T-helper 1 cell (primary cell): ENCODE data around the gene DMRTB1.

ENCODE experiments used
- DNase-seq, 5 donors: peaks; one replicate each; pipeline ENCODE4 v3.0.0-alpha.2; 2012 to 2020

The DMRTB1 gene

DNA sequence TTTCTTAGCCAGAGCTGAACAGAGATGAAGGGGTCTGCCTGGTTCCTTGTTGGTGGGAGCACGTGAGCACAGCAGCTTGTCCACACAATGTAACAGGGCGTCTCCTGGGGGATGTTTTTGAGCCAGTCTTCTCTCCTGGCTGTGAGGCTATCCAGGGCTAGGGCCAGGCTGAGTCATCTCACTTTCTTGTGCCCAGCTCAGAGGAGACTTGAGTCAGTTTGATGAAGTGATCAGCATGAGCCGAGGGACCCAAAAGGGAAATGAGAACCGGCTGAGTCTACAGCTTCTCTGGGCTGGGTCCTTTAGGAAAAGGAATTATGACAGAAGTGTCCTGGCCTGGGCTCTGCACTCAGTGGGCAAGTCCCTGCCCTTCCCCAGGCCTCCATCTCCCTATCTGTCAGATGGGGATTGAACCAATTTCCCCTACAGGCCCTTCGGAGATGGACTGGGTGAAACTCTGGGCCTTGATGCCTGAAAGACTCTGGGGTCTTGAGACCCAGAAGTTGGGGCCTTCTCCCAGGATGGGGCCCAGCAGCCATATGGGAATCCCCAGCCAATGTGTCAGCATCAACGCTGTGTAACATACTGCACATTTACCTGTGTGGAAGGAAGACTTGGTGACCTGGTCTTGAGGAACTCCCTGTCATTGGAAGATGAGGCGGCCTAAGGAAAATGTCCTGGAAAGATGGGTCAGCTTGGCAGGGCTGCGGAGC is 36.6 kb downstream of the DMRTB1 start:
- DNase-seq: no peak

DNA sequence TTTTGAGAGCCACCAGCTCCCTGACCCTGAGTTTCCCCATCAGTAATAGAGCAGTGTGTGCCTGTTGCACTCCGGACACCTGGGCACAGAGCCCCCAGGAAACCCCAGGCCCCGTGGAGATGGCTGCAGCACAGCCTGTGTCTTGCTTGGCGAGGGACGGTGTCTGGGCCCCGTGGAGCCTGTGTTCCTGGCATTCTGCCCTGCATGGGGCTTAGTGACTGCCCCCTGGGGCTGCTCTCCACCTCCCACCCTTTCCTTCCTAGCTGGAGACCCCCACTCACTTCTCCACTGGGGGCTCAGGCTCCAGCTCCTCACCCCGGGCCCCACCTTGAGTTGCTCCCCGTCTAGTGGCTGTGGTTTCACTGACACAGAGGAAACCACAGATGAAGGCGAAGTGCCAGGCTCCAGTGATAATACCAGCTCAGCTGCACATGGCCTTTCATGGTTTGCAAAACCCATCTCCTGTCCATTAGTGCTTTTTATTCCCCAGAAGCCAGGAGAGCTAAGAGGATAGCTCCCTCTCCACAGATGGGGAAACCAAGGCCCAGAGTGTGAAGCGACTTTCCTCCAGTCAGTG is 39.4 kb downstream of the DMRTB1 start:
- no peak for DNase-seq

DNA sequence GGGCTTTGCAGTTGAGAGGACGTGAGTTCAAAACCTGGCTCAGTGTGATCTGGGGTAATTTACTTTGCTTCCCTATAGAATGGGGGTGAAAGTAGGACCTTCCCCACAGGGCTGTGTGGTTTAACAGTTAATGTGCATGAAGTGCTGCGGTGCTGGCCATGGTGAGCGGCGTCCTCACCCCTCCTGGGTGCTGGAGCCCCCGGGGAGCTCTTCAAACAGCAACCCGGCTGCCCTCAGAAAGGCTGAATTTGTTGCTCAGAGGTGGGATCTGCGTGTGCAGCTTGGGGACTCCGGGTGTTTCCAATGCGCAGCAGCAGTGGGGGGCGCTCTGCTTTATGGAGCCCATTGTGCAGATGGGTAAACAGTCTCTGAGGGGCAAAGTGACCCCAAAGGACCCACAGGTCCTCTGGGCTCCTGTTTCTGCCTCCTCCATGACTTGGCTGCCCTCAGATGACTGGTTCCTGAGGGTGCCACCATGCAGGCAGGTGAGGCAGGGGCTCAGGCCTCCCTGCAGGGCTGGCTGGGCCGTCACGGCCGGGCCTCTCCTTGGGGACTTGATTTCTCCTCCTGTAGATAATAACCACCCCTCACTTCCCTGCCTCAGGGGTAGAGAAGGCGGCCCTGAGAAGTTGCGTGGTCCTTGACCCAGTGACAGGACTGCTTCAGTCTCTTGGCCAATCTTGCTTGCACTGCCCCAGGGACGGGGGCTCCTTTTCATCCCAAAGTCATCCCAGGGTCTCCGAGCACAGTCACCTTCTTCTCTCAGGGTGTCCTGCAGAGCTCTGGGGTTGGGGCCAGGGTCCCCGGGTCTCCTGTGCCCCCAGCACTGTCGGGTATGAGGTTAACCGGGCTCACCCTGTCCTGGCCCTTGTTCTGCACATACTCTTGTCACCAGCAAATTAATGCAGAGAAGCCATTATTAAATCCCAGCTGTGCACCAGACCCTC is 40.3 kb downstream of the DMRTB1 start:
- DNase-seq: no peak

DNA sequence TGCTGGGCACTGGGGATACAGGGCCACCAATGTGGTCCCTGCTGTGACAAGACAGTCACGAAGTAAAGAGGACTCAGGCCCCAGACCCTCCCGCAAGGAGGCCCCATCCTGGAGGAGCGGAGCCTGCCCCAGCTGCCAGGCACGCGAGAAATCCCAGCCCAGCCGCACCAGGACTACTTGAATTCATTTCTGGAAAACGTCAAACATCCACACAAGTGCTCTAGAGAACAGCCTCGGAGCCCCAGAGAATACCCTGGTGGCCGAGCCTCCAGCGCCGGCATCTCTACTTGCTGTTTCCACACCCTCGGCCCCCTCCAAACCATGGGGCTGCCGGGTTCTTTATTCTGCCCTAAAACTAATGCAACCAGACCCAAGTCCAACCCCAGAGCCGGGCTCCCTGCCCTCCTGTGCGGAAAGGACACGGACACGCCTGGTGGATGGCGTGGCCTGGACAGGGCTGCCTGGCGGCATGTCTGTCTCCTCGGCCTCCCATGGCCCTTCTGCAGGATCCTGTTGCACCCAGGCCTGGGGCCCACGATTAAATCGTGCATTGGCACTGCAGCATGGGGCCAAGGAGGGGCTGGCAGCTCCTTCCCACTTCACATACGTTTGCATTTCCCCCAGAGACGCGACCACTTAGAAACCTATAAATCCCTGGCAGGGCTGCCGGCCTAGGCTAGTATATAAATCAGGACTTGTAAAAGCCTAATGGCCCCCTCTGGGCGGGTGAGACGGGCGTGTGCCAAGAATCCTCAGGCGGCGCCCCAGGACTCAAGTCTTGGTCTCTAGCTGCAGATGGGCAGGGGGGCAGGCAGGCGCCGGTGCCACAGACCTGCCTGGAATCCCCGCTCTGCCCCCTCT is 41.2 kb downstream of the DMRTB1 start:
- no peak for DNase-seq

DNA sequence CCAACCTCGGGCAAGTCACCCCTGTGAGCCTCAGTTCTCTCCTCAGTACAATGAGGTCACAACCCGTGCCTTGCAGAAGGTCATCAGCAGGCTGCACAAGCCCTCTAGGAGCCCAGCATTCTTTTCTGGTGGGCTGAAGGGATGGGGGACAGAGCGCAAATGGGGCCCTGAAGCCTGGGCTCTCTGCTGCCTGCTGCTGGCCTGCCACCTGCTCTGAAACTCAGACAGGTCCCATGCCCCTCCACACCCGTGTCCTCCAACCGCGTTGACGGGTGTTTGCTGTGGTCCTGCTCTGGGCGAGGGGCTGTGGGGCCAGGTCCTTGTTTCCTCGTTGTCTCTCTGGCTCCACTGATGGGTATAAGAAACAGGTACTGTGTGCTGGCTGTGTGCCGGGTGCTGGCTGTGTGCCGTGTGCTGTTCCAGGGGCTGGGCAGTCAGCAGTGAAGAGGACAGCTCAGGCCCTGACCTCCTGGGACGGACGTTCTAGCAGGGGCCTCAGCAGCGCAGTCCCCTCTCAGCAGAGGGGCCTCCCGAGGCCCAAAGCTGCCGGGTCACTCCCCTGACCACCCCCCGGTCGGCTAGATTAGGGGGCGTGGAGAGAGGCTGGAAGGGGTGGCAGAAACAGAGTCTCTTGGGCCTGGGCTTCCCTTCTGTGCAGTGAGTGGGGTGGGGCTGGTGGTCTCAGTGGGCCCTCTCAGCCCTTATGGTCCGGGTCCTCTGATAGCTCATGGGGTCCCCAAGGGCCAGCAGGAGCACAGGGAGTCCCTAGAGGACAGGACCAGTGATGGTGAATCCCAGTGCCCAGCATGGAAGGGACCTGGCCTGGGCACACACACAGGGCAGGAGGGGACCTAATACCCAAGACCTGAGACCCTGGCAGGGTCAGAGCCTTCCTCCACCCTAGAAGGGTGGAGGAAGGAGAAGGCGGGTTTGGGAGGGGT is 42.1 kb downstream of the DMRTB1 start:
- no peak for DNase-seq

DNA sequence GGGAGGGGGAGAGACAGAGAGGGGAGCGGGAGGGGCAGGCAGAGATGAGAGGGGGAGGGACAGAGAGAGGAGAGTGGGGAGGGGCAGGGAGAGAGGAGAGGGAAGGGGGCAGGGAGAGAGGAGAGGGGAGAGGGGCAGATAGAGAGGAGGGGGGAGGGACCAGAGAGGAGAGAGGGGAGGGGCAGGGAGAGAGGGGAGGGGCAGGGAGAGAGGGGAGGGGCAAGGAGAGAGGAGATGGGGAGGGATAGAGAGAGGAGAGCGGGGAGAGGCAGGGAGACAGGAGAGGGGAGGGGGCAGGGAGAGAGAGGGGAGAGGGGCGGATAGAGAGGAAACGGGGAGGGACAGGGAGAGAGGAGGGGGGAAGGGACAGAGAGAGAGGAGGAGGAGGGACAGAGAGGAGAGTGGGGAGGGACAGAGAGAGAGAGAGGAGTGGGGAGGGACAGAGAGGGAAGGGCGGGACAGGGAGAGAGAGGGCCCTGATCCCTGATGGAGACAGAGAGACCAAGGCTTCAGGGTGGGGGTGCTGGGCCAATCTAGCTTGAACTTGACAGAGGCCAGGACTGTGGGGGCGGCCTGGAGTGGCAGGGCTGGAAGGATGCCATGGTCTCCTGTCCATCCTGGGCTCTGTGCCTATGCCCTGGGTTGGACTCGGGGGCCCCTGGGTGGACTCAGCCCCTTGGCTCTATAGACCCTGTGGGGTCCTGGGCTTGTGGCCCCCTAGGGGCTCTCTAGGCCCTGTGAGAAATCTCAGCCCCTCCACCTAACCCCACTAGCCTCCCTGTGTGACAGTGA is 43.6 kb downstream of the DMRTB1 start:
- no peak for DNase-seq

DNA sequence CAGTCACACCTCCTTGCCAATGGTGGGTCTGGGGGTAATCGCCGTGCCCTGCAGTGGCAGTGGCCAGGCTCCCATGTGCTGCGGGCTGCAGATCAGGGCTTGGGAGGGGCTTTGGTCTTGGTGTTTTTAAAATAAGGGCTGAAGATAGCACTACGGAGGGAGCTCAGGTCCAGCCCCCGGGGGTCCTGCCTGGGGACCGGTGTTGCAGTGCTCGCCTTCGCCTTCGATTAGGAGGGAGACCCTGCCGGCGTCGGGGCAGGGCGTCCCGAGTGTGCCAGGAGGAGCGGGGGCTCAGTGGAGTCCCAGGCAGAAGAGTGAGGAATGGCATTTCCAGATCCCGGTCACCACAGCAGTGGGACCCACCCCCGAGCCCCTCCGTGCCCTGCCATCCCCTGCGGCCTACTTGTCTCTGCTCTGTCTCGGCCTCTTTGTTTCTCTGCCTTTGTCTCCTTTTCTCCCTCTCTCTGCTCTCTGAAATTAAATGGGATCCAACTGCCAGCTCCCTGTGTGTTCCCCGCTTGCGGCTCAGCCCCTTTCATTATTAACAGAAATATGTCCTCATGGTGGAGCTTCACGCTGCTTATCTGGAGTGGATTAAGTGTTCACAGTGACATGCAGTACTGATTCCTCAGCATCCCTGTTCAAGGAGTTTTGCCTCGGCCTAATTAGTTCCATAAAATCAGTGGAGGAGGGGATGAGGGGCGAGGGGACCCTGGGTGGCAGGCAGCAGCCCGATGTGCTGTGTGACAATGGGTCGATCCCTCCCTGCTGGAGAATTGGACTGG is 44.4 kb downstream of the DMRTB1 start:
- DNase-seq: no peak

DNA sequence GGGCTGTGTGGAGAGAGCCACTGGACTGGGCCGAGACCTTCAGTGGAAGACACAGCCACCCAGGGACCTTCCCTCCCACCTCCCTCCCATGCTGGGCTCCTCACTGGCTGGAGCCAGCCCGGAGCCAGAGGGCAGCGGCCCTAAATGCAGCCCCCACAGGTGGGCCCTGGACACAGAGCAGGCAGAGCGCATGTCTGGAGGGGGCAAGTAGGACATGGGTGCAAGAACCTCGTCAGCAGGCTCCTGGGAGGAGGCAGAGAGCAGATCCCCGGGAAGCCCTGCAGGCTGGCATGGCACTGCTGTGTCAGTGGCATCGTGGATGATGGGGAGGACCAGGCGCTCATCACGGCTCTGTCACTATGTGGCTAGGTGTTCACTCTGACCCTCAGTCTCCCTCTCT is 45.7 kb downstream of the DMRTB1 start:
- no peak for DNase-seq

DNA sequence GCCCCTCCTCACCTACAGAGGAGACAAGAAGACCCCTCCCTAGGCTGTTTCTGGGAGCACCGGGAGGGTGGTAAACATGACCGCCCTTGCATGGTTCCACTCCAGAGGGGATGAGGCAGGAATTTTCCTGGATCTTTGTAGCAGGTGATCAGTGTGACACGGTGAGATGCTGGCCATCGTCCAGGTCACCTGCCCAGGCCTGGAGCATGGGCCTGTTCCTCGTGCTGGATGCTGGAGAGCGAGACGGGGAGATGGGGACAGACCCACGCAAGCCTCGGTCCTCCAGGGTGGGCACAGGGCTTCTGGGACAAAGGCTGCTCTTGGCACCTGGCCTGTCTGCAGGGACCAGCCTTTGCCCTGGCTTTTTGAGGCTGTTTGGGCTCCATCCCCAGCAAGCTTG is 46.2 kb downstream of the DMRTB1 start:
- no peak for DNase-seq

DNA sequence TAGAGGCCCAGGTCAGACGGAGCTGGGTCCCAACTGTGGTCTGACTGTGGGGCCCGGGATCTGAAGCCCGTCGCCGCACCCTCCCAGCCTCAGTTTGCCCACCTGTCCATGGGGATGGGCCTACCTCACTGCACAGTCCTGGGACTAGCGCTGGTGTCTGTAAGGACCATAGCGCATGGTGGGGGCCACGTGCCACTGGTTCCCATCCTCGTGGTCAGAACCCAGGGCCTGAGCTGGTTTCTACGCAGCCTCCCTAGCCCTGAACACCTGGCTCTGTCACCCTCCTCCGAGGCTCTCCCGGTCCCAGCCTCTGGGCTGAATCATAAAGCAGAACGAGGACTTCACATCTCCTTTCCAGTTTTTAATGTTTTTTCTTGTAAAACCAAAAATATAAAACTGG is 46.7 kb downstream of the DMRTB1 start:
- no peak for DNase-seq

DNA sequence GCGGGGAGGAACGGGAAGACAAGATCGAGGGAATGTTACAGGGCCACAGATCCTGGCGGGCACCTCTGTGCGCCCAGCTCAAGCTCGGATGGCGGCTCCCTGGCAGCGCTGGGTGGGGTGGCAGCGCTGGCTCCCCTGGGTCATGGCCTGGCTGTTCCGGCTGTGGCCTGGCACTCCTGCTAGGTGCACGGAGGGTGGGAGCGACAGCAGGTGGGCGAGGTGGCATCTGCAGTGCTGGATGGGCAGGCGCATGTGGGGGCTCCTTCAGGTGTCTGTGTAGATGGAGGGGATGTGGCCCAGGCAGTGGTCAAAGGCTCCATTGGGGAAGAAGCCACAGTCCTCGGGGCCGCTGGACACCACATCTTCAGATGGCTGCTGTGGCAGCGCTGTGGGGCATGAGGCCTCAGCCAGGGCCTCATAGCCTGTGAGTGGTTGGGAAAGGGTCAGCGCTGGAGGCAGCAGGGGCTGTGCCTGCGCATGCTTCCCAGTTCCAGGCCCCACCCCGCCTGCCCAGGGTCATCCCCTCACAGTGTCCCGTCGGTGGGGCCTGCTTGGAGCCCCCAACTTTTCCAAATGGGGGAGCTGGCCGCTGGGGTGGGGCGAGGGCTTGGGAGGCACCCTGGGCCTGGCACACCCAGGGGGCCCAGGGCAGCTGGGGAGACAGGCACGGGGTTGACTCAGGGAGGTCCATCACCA is 47.3 kb downstream of the DMRTB1 start:
- no peak for DNase-seq

DNA sequence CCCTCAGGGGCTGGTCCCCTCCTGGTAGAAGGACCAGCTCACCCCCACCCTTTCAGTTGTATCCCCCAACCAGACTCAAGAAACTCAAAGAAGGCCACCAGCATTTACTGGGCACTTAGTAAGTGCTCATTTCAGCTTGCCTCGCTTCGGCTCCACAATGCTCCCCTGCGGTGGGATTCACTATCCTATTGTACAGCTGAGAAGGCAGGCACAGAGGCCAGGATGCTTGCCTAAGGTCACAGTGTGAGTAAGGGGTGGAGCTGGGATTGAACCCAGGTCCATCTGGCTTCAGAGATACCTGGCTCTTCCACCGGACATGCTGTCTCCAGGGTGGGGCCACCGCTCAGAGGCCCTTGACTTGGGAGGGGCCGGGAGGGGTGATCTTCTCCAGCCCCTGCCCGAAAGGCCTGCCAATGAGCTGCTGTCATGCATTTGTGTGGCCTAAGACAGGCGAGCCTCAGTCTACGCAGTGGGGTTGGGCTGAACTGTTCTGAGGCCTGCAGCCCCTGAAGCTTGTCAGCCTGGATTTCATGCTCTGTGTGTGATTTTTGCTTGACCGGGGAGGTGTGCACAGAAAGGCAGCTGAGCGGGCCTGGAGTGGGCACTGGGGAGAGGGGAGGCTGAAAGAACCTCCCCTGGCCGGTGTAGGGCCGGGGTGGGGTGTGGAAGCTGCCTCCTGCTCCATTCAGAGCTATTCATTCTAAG is 48.1 kb downstream of the DMRTB1 start:
- DNase-seq: no peak

DNA sequence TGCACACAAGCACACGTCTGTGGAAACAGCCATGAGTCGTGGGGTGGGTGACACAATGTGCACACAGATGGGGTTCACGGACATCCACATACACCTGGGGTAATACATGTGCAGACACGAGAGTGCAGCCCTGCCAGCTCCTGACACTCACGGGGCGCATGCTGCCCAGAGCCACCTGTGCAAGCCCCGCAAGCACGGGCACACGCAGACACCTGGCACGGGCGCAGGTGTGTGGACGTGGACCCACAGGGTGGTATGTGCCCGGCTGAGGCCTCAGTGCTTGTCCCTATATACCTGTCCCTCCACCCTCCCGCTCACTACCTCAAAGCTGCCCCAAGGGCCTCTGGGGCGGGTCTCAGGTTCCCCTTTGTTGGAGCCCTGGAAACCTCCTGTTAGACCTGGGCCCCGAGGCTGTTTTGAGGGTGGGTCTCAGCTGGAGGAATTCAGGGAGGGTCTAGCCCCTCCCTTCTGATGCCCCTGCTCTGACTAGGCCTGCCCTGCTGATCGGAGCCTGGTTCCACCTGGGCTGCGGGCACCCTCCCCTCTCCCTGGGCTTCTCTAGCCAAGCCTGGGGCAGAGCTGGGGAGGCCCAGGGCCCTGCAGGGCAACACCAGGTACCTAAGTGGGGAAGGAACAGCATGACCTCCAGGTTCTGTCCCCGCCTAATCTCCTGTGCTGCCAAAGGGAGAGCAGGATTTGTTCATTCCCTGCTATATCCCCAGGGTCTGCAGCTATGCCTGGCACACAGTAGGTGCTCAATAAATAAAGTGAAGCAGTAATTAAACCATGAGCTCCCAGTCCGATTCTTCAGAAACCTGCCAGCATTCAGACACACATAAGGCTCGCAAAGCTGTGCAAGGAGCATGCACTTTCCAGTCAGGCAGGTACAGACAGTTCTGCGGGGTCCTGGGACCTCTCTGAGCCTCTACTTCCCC is 49.1 kb downstream of the DMRTB1 start:
- DNase-seq: no peak

DNA sequence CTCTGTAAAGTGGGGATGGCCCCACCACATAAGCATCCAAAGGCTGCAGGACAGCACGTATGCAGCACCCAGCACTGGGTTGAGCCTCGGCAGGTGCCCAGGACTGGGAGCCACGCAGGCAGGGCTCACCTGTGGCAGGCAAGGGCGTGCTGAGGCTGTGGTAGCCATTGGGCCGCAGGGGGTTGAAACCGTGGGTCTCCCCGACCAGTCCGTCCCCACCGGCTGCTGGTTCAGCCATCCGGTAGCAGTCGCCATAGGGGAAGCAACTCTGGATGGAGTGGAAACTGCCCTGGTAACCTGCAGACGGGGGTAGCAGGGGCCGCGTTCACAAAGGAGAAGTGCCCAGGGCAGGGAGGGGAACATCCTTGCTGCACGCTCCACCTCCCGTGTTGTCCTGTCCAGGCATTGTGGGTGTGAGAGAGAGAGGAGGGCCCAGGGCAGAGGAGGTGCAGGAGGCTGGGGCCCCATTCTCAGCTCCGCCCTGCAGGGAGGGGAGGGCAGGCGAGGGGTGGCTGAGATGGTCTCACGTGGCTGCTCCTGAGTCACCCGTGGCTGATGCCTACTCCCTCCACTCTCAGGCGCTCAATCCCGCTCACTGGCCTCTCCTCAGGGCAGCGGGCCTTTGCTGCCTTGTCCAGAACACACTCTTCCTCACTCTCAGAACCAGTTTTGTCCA is 49.9 kb downstream of the DMRTB1 start:
- DNase-seq: no peak

DNA sequence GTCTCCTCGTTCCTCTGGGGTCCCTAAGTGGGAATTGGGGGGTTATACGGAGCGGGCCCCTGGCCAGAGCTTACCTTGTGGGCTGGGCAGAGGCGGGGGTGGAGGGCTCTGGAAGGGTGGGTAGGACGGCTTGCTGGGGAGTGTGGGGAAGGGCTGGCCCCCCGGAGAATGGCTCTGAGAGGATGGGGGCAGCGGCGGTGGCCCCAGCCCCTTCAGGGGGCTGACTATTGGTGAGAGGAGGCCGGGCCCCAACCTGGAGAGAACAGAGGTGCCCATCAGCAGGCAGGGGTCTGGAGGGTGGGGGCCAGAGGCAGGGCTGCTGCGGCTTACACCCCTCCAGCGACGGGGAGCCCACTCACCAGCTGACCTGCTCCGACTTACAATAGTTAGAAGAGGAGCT is 50.6 kb downstream of the DMRTB1 start:
- DNase-seq: no peak

DNA sequence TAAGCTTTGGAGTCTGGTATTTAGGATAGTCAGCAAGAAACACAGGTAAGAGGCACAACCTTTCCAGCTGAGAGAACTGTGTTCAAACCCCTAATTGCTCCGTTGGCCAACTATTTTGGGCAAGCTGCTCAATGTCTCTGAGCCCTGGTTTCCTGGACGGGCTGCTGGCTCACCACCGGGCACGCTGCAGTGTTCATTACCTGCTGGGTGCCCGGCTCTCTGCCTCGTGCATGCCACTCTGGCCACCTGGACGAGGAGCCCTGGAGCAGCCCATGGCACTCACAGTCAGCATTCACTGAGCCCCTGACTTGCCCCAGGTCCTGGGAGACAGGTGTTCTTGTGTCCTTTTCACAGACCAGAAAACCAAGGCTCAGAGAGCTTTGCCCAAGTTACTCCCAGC is 51.0 kb downstream of the DMRTB1 start:
- no peak for DNase-seq
